SHP77 (cell line): ENCODE data around the gene MRGPRX4.

Source experiments
- DNase-seq, 2 experiments: peaks; one replicate each; lab custom pipeline; 2025; lab: John Stamatoyannopoulos, UW

MRGPRX4 gene

DNA sequence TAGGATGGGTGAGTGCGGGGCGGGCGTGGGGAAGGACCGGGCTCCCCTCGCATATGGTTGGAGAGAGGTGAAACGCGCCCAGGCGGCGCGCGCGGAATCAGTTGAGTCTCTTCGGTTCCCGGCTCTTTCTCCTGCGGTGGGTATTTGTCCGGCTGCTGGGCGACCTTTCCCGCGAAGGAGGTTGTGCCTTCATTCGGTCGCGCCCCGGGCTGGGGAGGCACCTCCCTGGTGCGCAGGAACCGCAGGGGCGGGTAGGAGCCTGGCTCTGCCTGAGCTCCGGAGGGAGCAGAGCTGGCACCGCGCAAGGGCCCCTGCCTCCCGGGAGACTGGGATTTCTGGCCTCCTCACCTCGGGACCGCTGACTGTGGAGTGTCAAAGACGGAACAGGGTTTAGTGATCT, 36.4 kb downstream of the MRGPRX4 start:
- no peak for DNase-seq

DNA sequence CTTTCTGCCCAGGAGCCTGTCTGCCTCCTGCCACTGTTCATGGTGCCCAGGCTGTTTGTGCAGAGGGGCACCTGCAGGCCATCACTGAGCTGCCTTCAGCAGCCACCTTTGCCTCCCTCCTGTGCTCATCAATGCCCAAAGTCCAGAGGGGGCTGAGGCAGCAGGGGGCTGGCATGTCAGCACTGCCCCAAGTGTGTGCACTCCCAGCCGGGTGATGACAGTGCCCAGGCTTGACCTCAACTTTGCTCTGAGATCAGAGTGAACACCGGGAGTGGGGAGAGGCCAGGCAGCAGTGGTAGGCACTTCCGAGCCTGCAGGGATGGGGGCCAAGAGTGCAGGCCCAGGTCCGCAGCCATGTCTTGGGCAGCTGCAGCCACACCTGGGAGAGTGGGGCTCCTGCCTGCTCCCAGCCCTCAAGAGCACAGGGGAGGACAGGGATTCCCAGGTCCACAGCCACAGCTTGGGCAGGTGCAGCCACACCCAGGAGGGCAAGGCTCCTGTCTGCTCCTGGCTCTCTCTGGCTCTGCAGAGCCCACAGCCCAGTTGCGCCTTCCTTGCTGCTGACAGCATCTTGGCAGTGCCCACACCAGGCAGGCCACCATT, 48.7 kb downstream of the MRGPRX4 start:
- no peak for DNase-seq

DNA sequence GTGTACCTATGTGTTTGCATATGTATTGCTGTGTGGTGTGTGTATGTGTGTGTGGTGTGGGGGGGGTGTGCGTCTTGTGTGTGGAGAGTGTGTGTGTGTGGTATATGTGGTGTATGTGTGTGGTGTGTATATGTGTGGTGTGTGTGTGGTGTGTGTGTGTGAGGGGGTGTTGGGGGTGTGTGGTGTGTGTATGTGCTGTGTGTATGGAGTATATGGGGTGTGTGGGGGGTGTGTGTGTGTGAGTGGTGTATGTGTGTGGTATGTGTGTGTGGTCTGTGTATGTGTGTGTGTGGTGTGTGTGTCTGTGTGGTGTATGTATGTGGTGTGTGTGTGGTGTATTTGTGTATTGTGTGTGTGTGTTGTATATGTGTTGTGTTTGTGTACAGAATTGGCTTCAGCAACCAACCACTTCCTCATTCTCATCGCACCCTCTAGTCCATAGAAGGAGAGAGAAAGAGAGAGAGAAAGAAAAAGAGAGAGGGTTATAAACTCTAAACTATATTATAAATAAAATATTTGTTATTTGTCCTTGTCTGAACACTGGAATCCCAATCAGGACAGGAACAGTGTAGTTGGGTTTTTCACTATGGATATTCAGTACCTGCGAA, 50.3 kb downstream of the MRGPRX4 start:
- DNase-seq: no peak
